HG03432 (cell line): ENCODE results near the gene EYS.

Source experiments
- ATAC-seq: cut with Tn5 transposase; IDR thresholded peaks from one replicate; pipeline ENCODE4 v1.9.1; 2021; ENCODE audit warnings: mild to moderate bottlenecking, moderate library complexity; ENCODE audit not compliant: unreplicated experiment

Gene EYS

DNA sequence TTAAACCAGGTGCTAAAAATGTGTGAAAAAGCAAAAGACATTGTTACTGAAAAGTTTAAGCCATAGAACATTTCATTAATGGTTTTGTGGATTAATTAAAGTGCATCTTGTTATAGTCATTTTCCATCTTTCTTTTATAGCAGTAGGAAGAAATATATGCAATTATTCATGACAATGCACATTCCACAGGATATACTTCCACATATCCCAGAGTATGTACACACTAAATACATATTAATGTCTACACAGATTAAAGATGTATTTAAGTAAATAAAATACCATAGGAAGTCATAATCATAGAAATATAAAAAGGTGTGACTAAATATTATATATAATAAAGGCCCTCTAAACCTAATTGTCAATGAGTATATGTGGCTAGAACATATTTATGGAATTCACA, 1492.7 kb downstream of the EYS start:
- ATAC-seq, result no peak

DNA sequence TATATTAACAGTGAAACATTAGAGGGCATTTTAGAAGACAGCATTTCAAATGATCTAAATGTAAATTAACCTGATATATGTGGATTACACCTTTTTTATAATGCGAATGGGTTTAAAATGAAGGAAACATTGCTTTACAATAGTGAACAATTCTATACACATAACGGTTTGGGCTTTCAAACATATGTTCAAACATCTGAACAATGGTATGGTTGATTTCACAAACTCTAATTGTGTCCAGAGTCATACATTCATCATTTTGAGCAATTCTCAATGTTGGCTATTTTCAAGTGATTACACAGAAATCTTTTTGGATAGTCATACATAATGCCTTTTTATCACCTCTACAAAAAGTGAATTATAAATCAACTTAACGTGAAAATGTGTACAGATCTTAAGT, 1493.3 kb downstream of the EYS start:
- ATAC-seq, result no peak

DNA sequence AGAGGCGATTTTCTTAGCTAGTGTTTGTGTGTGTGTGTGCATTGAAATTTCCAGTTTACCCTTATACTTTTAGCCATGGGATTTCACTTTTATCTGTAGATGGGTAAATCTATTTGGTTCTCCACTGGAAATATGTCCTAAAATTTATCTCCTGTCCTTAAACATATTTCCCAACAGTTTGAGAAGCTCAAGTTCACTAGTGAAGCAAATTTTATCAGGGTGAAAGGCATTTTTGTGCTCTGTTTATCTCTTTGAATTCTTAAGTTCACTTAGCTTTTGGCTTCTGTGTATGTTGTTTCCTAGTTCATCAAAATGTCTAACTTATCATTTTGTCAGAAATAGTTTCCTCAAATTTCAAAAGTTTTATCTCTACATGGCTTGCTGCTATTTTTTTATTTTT, 1509.8 kb downstream of the EYS start:
- no peak for ATAC-seq

DNA sequence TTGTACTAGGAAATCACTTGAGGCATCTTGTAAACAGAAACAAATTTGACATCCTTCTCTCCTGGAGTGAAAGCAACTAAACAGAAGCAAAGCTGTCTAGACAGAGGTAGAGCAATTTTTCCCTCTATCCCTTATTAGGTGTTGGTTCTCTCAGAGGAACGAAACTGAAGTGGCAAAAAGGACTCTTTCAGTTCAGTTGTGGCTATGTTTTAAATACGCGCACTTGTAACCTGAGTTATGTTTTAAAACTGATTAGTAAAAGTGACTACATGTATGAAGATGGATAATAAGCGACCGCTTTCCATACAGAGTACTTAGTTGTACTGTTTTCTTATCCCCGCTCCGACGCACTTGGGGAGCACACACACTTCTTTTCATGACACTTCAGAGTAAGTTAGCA, 1520.4 kb downstream of the EYS start:
- ATAC-seq, result peak; percentile 44

DNA sequence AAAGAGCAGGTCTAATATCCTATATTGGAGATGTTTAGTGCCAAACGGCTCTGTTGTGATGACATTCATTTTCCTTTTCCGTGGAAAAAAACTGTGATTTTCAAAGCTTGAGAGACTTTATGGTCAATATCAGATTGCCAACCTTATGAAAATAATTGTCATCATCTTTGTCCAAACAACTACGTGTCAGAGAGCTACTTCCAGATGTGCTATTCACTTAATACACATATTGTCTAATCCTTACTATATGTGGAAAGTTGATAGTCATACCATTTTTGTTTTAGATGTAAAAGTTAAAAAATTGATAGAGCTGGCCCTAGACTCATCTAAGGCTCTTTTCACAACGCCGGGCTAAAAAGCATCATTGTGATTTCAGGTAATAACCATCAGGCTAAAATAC, 1521.4 kb downstream of the EYS start:
- ATAC-seq, result no peak

DNA sequence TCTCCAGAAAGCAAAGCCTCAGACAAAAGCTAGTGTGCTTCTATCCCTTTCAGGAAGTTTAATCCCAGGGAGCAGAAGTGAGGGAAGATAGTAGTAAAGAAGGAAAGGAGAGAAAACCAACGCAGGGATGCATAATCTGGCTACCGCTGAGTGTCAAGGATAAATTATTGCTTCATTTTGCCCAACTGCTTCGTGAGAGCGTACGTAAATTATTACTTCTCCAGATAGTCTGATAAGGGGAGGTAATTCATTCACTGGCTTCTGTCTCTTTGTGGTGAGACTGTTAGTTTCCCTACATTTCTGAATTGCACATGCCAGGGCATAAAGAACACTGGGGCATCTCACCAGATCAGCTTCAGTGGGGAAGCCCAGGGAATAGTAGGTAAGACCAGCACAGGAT, 1531.7 kb downstream of the EYS start:
- ATAC-seq, result no peak

DNA sequence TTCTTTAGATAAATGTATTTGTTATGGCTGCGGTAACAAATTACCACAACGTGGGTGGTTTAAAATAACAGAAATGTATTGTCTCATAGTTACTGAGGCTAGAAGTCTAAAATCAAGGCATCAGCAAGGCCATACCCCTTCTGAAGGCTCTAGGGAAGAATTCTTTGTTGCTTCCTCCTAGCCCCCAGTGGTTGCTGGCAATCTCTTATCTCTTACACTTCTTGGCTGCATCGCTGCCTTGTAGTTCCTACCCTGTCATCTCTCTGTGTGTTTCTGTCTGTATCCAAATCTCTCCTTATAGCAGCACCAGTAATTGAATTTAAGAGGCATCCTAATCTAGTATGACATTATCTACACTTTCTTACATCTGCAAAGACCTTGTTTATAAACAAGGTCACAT, 1536.7 kb downstream of the EYS start:
- no peak for ATAC-seq

DNA sequence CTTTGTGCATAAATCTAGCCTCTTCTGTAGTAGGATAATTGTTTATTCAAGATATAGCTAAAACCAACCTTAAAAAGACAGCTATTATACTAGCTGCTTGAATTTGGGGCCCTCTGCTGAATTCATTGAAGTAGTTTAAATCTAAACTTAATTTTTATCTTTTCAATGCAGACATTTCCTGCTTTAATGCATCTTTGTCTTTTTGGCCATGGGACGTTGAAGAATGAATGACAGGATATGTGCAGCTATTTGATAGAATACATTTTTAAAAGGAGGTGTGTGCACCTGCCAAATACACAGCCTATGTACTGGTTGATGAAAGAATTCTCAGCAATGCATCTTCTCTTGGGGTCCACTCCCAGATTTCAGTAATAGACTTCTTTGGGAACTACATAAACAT, 1546.5 kb downstream of the EYS start:
- no peak for ATAC-seq

DNA sequence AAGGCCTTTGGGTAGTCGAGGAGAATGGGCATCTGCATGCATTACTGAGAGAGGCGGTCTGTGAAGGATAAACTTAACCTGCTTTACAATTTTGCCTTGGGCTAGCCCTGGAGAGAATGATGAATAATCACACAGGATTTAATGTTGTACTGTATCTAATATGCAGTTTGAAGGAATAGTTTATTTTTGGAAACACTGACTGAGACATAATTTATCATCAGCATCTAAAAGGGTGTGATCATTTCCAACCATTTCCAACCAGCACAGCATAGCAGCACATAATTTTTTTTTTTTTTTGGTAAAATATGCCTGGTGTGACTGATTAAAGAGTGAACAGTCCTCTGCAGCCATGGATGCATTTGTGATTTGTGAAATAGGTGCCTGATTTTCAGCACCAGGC, 1552.0 kb downstream of the EYS start:
- no peak for ATAC-seq

DNA sequence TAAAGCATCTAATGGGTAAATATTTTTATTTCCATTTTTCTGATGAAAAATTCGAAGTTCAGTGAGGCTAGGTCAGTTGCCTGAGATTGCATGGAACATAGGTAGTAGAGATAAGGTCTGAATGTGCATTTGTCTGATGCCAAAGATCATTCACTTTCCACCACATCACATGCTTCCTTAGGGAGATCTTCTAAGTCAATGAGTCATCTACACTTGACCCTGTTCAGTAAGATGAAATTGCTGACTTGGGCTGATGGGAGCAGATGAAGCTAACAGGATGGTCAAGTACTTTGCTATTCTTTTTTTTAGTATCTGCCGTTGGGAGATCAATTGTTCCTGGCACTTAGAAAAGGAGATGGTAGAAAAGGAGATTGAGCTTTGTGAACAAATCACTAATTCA, 1560.2 kb downstream of the EYS start:
- no peak for ATAC-seq

DNA sequence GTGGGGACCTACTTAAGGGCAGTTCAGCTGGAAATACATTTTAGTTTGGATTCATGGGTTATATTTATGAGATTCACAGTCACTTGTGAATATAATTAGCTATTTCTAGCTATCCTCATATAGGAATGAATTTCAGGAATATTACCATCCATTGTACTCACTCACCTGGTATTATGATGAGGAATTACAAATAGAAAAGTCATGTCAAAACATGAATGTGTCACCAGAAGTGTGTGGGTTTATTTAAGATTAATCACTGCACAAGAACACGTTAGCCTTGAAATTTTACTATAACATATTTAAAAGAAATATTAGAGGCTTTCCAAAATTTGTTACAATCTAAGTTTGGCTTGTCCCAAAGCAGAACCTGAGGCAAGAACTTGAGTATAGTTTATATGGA, 1560.9 kb downstream of the EYS start:
- no peak for ATAC-seq

DNA sequence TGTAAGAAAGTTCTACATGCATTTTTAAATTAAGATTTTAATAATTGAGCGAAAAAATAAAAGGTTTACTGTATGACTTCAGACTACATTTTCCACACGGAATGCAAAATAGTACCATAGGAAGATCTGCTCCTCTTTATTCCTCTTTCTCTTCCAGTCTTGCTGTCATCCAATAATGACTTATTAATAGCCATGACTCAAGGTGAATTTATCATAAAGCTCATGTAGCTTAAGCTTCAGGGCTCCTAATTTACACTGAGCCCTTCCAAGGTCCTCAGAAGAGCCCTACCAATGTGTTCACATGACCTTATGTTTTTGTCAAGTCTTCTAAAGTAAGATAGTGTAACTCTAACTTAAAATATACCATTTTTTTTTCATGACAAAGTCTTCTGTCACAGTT, 1561.4 kb downstream of the EYS start:
- ATAC-seq, result no peak

DNA sequence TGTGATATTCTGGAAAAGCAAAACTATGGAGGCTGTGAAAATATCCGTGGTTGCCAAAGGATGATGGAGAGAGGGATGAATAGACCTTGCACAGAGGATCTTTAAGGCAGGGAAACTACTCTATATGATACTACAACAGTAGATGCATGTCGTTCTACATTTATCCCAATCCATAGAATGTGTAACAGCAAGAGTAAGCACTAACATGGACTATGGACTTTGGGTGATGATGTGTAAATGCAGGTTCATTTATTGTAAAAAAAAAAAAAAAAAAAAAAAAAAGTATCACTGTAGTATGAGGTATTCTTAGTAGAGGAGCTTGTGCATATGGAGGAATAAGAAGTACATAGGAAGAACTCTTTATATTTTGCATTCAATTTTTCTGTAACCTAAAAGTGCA, 1563.9 kb downstream of the EYS start:
- ATAC-seq, result no peak

DNA sequence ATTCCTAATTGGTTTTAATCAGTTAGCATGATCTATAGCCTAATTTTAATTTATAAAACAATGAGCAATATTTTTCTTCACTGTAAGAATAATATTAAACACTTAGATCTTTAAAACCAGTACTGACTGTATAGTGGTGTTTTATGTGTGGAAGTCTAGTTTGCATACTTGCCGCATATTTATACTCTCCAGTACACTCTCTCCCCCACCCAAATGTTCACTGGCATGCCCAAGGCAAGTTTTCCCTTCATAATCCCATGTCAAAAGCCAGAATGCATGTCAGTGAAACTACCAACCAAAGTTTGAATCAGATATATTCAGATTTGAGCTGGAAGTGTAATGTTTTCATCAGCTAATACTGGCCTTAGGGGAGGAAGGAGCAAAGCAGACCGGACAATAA, 1565.3 kb downstream of the EYS start:
- ATAC-seq, result no peak

DNA sequence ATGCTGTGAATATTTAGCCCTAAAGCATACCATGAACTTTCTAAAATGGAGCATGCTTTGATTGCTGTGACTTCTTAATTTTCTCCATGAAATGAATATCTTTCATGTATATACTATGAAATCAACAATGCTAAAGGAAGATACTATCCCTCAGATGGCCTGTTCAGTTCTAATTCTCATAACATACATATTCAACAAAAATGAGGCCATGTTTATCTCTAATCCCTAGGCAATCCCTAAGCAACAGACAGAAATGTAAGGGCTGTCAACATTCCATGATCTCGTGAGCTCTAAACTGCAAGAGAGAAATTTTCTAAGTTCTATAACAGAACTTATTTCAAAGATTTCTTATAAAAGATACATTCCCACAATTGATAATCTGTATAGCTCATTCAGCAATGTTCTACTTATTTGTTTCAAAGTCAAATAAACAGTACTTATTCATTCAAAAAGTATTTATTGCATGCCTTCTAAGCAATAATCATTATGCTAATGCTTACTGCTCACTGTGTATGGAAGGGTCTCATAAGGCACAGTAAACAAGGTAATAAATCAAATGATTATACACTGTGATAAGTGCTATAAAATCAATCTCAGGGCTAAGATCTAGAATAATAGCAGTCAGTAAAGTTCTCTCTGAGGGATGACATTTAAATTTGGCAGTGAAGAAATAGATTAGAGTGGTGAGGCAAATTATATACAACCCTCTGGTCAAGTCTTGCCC, 1578.6 kb downstream of the EYS start:
- ATAC-seq, result no peak

DNA sequence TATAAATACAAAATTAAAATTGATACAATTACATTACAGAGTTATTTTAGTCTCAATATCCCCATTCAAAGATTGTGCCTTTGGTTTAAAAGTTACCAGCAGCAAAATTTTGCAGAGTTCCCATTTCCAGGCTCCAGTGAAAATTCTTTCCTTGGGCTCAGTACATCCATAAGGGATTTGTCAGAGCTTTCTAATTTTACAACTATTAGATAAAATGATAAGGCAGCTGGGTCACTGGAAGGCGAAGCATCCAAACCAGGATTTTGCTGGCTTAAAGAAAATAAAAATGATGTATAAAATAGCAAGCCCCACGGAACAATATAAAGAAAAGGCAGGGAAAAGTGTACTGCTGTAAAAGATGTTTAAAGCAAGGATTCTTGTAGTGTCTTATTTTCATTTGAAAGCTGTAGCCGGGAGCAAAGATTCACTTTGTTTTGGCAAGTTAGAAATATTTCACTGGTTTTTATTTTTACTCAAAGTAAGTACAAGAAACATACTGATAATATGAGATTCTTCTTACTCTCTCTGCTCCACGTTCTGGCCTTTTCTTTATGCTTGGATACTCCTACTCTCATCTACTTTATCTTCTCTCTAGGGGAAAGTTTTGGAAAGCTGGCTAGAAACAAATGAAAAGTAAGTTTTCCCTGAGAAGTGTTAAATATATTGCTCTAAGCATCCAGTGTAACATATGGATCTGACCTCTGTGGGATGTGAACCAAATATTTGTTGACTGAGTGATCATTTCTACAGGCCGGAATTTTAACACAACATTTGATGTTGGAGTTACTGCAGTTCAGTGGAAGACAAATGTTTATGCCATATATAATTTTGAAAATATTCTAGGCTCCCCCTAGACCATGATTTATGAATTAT, 1583.0 kb downstream of the EYS start:
- ATAC-seq, result no peak

DNA sequence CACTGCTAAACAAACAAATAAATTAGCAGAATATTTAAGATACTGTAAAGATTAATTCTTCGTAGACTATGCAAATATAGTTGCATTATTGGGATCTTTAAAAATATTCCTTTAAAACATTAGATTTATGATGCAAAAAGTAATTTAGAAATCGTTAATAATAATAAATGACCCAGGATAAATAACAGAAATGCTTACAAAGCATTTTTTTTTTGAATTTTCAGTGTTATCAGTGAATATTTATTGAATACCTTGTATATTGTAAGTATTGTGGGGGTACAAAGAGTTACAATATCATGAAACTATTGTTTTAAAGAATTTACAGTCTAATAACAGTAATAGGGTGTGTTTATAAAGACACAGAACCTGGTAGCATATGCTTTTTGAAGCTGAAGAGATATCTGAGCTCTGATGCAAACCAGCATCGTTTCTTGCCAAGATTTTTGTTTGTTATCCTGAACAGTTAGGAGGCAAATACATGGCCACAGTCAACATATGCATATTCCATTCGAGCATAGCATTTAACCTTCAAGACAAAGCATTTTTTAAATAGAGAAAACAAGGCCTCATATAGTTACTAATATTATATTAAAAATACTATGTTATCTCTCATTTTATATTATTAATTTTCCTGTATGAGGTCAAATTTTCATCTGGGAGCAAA, 1584.2 kb downstream of the EYS start:
- ATAC-seq, result no peak

DNA sequence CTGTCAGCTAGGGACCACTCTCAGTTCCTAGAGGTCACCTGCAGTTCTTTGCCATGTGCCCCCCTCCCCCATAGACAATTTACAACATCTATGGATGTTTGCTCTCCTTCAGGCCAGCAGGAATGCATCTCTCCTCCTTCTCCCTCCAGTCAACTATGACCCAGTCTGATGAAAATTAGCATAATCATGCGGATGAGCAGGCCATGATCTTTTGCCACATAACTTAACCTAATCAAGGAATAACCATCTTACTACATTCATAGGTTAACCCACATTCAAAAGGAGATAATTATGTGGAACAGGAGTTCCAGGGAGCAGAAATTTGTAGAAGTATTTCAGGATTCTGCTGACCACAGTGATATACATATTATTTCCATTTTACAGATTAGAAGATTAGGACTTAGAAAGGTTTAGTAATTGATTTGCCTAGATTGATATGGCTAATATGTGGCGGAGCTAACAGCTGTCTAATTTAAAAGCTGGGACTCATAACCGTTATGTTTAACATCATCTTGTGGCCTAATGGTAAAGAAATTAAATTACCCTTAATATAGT, 1585.9 kb downstream of the EYS start:
- ATAC-seq, result no peak

DNA sequence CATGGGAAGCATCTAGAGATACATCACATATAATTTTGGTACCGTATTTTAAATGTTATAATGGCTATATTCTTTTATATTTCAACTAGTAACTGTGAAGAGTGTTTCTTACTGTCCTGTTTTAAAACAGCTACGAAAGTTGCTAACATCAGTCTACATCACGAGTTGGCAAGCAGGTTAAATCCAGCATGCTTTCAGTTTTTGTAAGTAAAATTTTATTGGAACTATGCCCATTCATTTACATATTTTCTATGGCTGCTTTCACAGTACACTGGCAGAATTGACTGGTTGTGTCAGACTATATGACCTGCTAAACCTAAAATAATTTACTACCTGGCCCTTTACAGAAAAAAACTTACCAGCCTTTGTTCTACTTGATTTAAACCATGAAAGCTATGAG, 1593.3 kb downstream of the EYS start:
- ATAC-seq, result no peak

DNA sequence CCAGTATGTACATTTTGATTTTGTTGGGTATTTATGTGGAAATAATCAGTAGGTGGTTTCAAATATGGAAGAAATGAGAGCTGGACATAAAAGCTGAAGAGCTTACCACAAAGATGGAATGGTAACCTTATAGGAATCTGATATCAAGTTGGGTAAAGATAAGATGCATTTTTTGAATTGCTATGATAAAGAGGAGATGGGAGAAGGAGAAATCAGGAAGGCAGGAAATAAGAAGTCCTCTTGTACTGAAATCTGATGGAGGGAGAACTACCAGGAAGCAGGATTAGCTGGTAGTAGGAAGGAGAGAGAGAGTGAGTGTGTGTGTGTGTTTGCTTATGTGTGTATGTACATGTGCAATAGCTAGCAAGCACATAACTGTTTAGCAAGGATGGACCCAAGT, 1603.0 kb downstream of the EYS start:
- ATAC-seq, result no peak

DNA sequence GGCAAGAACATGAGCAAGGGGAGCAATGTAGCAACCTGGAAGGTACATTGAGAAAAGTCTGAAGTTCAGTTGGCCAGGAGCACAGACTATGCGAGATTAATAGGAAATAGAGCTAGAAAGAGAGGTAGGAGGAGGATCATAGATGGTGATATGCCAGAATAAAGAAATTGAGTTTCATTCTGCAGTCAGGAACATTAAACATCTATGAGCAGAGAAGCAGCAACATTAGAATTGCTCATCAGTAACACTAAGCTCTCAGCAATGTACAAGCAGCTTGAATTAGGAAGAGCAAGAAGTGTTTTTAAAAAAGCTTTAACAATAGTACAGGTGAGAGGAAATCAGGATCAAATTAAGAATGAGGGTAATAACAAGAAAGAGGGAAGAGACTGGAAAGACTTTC, 1603.5 kb downstream of the EYS start:
- ATAC-seq, result no peak
